Right kidney (tissue), 1 donor: Measurements from ENCODE around the gene CHST11.
"Not testable (repeated sequence)": the region's sequence is repeated elsewhere in the genome, so short reads cannot be mapped to it uniquely, and the experiment has no call there.

Source experiments
- DNase-seq: peaks from one replicate; pipeline ENCODE4 v3.0.0-alpha.2; 2016

CHST11 gene

DNA sequence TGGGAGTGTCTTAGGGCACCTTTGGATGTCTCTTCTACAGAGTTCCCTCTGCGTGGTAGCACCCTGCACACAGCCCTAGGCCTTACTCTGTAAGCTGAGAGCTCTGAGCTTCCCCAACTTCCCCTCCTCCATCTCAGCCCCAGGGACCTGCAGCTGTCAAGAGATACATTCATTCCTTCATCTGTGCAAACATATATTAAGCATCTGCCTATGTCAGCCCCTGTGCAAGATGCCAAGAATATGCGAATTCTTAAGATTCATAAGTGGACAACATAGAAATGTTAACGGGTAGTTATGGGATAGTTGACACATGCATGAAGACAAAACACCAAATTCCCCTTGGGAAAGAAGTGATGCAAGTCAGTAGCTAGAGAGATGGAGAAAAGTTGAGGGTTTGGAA is 310.5 kb downstream of the CHST11 start:
- DNase-seq: no peak

DNA sequence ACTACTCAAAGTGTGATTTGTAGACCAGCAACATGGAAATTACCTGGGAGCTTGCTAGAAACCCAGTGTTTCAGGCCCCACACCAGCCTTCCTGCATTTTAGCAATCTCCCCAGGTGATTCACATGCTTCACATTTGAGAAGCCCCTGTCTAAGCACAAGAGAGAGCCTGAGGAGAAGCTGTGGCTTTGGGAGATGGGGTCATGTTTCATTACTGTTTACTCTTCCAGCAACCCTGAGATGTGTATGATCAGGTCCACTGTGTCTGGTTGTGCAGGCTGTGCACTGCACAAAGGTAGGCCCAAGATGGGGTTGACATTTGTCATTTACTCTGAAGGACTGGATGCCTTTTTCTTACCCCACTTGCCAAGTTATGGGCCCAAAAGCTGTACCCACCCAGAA is 311.3 kb downstream of the CHST11 start:
- DNase-seq: no peak

DNA sequence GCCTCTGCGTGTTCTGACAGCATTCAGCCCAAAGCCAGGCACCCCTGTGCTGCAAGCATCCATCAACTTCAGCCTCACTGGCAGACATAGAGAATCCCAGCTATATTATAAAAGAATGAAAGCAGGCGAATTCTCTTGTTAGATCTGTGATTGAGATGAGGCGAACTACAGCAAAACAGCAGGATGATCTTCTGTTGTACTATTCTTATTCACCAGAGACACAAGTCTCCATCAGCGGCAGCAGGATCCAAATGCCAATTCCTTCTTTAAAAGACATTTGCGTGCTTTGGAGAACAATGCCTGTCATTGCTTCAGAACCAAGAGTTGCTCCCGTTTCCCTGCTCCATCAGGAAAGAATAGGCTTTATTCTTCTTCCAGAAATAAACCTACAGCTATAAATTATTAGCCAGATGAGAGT is 312.4 kb downstream of the CHST11 start:
- DNase-seq: no peak

DNA sequence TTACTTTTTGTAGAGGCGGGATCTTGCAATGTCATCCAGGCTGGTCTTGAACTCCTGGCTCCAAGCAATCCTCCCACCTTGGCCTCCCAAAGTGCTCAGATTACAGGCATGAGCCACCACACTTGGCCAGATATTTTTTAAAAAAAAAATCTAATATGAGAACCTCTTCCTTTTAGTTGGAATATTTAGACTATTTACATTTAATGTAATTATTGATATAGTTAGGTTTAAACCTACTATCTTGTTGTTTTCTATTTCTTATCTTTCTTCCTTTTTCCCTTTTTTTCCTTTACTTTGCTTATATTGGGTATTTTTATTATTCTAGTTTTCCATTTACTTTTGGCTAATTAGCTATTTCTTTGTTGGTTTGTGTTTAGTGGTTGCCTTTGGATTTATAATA is 315.6 kb downstream of the CHST11 start:
- no peak for DNase-seq

DNA sequence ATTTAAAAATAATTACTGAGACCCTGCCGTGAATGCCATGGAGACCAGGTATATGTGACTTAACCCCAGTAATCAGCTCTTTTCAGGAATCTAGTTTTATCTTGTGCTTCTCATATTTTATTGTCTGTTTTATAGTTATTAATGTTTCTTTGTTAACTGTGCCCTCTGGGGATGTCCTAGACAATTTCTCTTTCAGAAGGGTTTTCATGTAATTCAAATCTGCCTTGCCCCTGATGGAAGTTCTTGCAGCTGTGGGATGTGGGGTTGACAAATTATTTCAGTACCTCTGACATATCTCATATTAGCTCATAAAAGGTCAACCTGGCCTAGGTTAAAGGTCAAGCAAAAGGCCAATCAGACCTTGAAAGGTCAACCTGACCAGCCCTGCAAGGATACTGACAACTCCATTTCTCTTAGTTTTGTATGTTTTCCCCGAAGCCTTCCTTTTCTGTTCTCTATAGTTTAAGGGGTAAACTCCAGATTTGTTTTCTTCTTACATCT is 319.0 kb downstream of the CHST11 start:
- no peak for DNase-seq

DNA sequence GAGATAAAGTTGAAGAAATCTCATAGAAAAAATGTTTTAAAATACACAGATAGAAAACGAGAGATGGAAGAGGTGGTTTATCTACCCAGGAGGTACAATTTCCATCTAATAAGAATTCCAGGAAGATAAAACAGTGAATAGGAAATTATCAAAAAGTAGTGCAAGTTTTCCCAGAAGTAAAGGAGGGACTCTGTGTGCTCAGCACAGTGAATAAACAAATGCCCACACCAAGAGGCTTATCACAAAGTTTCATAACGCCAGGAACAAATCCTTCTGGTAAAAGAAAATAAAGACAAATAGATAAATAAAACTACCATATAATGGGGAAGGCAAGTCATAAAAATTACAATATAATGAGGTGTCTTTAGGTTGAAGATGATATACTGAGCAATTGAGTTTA is 322.4 kb downstream of the CHST11 start:
- DNase-seq: no peak

DNA sequence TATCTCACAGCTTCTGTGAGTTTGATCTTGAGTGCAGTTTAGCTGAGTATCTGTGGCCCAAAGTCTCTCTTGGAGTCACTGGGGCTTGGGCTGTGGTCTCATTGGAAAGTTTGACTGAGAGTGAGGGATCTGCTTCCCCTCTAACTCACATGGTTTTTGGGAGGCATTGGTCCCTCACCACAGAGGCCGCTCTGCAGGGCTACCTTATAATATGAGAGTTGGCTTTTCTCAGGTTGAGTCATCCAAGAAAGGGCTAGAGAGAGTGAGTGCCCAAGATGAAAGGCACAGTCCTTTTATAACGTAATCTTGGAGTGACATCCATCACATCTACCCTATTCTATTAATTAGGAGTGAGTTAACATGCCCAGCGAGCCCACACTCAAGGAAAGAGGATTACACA is 325.5 kb downstream of the CHST11 start:
- DNase-seq: no peak

DNA sequence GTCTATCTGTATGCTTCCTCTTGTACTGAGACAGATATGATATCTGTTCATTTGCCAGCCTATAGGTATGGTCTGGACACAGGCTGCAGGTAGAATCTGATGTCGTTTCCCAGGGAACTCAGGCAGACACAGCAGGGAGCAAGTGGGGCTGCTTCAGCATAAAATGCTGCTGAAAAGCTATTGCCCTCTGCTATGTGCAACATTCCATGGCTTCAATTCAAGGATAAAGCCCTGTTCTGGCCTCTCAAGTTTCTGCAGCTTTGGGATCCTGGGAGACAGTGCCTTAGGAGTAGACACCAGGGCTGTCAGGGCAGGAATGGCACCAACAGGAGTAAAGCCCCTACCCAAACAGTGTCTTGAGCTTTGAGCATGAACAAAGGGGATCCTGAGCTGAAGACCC is 327.8 kb downstream of the CHST11 start:
- DNase-seq: no peak

DNA sequence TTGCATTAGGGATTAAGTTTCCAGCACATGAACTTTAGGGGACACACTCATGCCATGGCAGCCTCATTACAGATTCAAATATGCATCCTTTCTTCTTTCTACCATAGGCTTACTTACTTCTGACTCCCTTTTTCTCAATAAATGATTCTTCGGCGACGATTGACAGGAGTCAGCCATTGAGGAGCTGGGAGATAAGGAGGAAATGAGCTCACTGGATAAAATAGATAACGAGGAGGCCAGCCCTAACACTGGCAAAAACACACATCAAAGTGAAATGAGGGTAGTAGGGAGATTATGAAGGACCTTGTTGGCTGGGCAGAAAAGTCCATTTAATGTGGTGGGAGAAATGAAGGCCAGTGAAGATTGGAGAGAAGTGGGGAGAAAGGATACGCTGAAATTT is 329.1 kb downstream of the CHST11 start:
- DNase-seq: no peak

DNA sequence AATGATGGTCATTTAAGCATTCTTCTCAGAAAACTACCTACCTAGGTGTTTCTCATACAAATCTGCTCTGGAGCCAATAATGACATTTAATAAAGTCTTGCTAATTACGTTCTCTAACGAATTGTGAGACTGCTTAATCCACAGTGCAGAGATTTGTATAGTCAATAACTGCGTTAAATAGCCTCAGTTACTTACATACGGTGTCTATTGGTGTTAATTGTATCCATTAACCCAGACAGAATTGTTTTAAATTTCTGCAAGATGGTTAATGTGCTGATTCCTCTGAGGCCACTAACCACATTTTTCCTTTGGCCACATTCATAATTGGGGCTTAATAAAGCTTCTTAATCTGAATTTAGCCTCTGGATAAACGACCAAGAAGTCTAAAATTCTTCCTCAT is 329.6 kb downstream of the CHST11 start:
- no peak for DNase-seq

DNA sequence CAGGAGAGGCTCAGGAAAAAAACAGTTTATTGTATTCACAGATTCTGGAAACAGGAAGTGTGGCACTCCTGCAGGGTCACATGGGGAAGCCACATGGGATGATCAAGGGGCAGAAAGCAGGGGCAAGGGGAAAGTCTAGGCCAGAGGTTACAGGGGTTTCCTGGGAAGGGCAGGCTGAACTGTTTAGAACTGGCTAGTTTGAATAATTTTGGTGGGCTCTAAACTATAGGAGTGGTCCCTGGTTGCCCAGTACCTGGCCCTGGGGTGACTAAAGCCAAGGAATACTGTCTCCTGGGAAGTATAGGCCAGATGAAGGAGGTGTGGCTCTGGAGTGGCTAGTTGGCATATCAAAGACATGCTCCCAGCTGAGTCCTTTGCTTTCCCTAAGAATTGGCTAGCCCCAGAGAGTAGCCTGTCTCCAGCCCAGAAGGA is 332.1 kb downstream of the CHST11 start:
- no peak for DNase-seq

DNA sequence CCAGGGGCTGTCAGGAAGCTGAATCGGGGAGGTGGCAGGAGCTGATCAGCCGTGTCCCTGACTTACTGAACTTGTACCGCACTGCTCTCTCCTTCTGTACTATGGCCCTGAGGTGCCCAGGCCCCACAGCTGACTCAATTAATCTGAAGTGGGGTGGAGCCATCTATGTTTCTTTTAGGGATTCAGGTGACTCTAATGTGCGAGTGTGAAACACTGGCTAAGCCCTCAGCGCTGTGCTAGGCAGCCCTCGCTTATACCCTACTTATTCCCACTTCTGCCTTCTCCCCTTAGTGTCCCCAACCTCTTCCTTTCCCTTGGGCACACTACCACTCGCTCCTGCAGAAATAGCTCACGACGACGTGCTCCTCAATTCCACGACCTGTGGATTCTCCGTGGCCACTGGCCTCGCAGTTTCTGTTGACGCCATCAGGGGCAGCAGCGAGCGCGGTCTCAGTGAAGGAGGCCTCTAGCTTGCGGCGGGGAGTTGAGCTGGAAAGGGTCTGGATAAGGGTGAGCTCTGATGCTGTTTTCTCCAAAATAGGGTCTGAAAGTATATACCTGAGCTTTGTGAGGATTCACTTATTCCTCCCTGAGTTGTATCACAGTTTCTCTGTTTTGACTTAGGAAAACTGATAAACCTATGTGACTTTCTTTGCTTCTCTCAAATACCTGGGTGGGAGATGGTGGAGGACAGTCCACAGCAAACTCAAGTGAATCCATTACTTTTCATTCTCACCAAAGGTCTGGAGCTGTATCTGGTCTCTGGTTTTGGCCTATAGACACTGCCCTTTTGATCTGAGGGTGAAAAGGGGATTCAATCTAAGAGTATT is 333.8 kb downstream of the CHST11 start:
- peak; percentile 38 for DNase-seq

DNA sequence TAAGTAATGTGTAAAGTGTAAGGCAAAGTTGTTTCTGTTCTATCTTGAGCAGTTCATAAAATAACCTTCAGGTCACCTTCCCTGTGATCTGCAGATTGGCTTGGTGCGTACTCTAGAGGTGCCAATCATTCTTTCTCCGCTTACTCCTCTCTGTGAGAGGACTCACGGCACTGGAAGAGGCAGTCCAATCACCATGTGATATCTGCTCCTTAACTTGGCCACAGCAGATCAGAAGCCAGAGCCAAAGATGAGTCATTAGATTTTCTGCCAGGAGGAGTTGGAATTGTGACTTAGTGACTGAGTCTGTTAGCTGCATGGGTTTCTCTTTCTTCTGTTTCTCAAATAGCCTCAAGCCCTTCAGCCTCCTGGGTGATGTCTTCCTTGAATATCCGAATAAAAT is 335.8 kb downstream of the CHST11 start:
- no peak for DNase-seq

DNA sequence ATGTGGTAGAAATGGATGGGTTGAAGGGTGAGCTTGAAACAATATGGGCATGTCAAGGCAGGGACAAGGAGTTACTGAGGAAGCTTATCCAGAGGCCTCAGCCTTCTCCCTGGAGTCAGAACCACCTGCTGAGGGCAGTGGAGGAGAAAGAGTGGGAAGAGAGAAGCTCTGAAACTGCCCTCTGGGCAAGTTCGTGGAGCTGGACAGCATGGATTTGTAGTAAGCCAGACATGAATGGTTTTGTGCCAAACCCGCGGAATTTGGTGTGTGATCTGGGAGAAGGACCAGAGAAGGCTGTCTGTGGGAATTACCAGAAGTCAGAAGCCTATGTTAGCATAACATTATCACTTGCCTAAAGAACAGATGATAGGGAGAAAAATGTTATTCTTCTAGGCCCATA is 336.5 kb downstream of the CHST11 start:
- no peak for DNase-seq

DNA sequence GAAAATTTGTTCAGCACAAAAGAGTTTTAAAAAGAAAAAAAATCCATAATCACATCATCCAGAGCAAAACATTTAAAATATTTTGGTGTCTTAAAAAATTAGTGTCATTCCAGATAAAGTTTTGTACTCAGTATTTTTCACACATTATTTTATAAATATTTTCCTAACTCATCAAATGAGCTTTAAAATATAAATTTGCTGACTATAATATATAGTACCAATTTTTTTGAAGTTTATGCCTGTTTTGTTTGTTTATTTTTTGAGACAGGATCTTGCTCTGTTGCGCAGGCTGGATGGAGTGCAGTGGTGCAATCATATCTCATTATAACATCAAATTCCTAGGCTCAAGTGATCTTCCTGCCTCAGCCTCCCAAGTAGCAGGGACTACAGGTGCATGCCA is 337.2 kb downstream of the CHST11 start:
- DNase-seq: no peak

DNA sequence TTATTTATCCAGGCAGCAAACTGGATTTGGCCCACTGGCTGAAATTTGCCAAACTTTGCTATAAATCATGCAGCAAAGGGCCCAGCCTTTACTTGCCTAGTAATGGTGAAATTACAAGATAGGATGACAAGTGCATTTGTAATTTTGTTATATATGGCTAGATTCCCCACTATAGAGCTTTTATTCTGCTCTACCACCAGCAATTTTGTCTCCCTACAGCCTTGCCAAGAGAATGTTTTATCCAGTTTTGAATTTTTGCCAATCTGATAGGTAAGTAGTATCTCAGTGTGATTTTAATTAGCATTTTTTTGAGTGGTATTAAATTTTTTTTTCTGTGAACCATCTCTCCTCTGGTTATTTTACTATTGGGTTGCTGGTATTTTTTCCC is 339.7 kb downstream of the CHST11 start:
- no peak for DNase-seq

DNA sequence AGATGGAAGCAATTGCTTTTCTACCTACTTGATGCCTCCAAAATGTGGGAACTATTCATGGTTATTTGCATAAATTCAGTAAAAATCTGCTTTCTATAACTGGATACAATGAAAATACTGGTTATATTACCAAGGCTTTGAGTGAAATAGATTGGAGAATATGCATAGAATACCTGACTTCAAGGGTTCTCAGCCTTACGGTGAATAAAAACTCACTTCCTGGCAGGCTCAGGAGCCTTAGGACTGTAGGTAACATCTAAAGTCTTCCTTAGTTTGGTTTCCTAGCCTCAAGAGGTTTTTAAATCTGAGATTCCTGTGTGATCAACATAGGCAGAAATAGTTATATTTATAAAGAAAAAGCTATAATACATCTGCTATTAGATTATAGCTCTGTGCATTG is 342.7 kb downstream of the CHST11 start:
- DNase-seq: no peak

DNA sequence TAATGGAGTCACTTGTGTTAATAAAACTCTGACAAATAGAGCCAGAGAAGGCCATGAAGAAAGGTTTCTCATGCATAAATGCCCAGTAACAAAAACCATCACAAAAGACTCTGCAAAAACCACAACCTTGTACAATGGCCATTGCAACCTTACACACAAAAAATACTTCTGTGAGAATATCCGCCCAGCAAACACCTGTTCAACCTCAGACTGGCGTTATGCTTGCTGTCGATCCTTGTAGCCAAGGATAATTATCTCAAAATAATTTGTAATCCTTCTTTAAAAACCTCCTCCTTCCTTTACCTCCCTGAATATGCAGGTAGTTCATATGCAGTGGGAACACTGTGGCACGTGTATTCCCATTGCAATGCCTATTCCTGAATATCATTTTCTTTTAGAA is 344.3 kb downstream of the CHST11 start:
- DNase-seq: no peak

DNA sequence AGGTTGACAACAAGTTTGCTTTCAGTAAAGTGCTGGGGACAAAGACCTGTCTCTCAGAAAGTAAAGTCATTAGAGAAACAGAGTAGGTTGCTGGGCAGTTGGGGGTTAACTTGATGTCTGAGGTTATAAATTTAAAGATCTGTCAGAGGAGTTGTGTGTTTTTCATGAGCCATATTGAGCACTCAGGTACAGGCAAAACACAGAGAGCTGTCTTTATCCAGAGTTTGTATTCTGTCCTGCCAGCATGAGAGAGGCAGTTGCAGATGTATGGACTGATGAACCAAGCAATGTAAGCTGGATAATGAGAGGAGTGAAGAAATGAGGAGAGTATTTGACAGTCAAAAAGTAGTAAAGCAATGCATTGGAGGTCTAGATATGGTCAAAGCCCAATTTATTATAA is 344.7 kb downstream of the CHST11 start:
- DNase-seq: no peak

DNA sequence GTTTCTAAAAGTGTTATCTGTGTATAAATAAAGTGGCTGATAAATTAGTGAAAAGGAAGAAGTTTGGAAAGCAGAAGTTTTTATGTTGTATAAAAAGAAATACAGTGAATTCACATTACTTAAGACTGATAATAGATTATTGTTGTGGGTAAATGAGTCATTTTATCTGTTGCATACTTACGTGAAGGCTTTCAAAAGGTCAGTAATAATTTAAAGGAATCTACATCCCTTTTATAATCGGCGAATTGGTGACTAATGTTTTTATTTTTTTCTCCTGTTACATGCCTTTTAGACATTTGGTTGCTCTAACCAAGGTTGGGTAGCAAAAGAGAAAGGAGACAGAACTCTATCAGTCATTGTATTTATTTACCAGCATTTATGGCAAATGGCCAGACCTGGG is 345.5 kb downstream of the CHST11 start:
- no peak for DNase-seq

DNA sequence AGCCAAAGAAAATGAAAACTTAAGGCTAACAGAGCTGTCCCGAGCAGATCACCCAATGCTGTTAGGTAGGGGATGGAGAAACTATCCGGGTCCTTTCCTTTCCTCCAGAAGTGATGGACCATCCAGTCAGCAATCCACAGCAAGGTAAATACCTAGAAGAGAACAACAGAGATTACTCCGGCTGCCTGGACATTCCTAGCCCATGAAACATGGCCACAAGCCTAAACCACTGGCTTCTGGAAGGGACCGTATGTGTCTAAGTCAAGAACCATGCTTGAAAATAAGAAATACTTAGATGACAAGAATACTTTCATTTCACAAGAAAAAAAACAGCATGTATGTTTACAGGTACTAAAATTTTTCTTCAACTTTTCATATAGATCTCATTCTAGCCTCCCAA is 348.4 kb downstream of the CHST11 start:
- DNase-seq: no peak

DNA sequence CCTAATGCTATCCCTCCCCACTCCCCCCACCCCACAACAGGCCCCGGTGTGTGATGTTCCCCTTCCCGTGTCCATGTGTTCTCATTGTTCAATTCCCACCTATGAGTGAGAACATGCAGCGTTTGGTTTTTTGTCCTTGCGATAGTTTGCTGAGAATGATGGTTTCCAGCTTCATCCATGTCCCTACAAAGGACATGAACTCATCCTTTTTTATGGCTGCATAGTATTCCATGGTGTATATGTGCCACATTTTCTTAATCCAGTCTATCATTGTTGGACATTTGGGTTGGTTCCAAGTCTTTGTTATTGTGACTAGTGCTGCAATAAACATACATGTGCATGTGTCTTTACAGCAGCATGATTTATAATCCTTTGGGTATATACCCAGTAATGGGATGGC is 349.4 kb downstream of the CHST11 start:
- DNase-seq: not testable (repeated sequence)

DNA sequence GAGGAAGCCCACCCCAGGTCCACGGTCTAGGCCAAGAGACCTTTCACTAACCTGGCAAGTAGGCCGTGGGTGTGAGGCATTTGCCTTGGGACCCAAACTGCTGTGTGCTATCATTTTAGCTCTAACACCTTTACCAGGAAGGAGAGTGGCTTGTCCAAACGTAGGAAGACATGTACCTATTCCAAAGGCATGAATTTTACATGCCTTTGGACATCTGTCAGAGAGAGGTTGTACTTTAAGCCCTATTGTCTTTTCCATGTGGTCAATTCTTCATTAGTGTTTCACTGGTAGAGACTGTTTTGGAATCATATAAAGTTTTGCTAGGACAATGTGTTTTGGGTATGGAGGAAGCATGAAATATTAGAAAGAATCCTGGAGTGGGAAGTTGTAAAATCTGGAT is 352.5 kb downstream of the CHST11 start:
- DNase-seq: no peak

DNA sequence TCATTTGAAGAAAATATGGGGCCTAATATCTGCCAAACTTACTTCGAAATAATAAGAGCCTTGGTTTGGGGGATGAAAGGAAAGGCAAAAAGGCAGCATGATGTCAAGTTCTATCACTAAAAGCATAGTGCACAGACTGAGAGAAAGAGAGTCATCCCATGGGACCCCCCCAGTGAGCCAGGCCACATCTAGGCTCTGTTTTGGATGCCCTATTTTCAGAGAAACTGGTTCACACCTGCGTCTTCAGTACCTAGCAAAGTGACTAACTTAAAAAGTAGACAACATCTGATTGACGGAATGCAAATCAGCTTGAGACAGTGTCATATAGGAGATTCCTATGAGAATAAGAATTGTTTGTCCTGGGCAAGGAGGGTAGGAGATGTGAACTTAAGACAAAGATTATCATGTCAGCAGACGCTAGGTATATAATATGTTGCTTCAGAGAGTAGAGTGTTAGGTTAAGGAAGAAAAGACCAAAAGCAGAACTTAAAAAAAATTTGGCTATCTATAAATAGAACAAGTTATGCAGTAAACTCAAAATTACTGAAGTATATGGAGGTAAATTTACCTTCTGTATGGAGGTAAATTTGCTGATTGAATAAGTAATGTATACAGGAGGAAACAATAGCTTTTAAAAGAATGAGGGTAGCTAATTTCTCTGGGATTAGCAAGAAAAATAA is 353.1 kb downstream of the CHST11 start:
- DNase-seq: no peak
